CD4-positive, alpha-beta T cell treated with Interleukin-17A for 1 hour (primary cell): ENCODE data around the gene FAM124A.

Source experiments
- DNase-seq: peaks from one replicate; pipeline ENCODE4 v3.0.0-alpha.2; 2020

The FAM124A gene

DNA sequence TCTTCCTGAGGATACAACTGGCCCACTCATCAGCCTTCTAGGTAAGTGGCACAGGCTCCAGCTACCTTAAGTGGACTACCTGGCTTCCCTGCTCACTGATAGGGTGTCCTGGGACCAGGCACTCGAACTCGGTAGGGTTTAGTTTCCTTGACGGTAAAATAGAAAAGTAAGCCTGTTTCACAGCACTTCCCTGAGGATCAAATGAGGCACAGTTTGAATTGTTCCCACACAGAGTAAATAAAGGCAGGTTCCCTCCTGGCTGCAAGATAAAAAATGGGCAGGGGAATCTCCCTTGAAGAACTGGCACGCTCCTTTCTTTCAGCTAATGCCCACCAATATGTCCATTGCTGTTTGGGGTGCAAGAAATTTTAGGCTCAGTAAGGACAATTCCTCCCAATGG is 1.1 kb upstream of the FAM124A start:
- DNase-seq = no peak

DNA sequence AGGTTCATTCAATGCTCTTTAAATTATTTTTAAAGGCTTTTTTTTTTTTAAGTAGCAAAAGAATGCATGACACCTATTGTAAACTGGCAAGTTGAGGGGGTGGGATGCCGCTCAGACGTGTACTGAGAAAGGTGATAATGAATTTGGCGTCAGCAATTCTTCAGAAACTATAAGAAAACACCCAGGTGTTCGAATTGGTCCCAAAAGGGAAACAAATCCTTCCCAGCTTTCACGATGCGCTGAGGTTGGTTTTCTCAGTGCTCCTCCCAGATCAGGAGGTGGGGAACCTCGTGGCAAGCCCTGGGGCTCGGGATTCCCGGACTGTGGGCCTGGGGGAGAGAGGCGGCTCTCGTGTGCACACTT is 543 bp upstream of the FAM124A start:
- no peak for DNase-seq

DNA sequence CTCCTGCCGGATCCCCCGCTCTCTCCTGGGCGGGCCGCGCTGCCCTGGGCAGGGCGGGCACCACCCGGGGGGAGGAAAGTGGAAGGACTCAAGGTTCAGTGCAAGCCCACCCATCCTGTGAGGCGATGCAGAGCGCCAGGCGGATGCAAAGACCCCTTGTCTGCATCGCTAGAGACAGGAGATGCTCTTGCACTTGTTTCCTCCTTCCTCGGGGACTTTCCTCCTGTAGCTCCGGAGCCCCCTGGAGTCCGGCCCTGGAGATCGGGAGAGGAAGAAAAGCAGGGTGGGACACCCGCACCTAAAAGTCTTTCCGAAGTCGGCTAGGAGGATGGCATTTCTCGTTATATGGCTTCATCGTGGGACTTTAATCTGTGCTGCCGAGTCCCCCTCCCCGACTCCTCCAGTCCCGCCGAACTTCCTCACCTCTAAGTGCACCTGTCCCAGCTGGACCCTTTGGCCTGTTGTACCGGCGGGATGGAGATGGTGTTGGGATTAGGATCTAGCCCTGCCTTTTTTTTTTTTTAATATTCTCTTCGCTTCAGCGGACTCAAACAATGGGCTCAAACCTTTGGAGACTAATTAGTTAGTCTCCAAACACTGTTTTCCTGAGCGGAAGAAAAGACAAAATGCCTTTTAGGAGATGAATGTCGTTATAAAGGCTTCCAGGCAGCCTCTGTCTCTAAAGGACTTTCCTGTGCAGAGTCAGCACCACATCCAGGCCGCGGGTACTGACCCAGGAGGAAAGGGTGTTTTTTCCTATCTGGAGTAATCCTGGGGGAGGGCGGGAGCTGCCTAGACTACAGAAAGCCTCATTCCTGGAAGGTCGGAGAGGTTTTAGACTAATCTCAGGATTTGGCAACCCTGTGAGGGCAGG is 725 bp downstream of the FAM124A start:
- DNase-seq = no peak

DNA sequence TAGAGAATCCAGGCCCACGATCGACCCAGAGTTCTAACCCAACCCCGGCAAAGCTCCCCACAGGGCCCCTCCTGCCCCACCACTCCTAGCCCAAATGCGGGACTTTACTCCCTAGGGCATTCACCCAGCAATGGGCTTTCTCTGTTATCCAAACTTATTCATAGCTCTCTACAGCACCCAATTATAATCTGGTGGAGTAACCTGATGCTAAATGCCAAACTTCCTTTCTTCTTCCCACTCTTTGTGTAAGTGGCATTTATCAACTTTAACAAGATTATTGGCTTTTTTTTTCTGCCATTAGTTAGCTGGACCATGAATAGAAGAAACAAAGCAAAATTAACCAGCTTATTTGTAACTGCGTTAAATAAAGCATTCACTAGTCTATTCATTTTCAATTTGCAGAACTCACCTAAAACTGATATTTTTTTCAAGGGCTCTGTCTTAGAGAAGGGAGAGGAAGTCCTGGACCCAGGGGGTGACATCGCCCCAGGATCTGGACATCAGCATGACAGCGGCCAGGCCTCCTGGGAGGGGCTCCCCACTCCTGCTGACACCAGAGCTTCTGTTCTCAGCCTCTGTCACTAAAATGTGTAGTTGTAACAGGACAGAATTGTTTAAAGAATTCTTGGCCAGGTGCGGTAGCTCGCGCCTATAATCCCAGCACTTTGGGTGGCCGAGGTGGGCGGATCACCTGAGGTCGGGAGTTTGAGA is 1.5 kb downstream of the FAM124A start:
- DNase-seq = no peak

DNA sequence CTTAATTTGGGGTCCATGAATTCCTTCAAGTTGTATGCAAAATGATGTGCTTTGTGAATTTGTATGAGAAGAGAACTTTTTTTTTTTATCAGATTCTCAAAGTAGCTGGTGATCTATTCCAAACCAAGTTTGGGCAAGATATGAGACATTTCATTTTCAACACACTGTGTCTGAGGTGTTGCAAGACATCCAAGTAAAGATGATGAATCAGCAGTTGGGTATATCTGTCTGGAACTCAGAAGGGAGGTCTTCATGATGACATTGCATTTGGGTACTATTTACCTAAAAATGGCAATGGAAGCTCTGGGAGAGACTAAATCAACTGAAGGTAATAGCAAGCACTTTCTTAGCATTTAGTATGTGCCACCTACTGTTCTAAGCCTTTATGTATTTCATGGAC is 2.8 kb downstream of the FAM124A start:
- no peak for DNase-seq

DNA sequence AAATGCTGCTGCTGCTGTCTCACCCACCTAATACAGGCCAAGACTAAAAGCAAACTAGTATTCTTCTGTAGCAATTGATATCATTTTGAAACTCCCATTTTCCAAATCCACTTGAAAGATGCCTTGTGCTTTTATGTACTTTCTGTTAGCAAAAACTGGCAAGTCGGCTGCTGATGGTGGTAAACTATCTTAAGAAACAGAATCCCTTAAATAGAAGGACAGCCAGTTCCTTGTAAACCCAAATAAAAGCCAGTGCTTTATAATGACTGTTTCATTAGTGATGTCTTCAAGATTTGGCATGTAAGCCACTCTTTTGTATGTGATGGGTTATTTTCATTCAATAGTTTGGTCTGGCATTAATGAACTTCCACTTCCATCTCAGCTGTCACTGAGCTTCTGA is 5.2 kb downstream of the FAM124A start:
- DNase-seq = no peak

DNA sequence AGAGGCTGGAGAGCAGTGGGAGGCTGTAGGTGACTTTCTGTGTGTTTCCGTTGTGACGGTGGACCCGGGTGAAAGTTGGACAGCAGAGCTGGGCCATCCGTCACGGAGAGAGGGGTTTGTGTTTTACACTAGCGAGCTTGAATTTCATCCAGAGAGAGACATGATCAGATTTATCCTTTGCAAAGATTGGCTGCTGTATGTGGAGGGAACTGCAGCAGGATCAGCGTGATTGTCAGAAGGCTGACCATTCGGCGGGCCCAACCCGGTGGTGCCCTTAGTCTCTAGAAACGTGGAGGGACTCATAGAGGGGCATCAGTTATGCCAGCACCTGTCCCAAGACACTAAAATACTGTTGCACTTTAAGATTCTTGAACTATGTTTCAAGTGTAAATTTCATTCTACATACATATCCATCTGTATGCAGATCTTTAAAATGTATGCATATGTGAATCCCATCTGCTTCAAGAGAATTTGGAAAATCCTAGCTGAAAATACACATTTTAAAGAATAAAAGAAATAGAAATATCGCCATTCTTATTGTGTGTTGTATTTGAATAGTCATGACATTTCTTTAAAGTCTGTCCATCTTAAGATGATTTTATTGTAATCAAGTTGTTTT is 7.0 kb downstream of the FAM124A start:
- no peak for DNase-seq

DNA sequence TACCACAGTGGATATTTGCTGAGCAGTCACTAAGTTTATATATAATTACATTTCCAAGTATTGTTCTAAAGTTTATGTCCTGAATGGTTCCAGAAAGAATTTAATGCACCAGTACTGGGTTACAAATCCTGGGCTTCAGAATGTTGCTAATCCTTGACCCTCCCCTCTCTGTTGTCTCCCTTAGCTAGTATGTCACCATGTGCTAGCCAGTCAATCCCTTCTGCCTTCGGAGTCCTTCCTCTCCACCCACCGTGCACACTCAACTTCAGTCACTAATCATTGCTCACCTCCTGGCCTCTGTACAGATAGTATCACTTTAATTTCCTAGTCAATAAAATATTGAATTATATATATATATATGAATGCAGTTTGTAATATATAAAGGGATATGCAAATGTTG is 7.5 kb downstream of the FAM124A start:
- no peak for DNase-seq

DNA sequence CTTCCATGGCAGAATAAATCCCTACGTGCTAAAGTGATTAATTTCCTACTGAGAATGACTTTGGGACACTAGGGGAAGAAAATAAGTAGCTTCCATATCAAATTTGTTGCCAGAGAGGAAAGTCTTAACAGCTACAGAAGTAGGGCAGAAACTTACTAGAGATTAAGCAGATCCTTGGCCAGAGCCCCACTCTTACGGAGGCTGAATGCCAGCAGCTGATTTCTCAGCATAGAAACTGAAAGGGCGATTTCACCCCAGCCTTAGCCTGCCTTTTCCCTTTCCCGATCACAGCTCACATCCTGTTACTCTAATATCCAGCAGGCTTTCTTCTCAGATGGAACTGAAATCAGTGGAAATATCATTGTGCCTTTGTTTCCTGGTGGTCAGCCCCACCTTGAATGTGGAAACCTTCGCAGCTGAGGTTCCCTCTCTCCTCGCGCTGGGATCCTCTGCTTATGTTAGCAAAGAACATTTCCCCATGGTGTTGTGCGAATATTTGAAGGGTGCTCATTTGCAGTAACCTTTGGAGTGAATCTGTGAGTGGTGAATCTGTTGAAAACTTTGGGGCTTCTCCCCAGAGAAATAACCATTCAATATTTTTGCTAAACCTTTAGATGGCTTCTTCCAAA is 8.4 kb downstream of the FAM124A start:
- DNase-seq = no peak

DNA sequence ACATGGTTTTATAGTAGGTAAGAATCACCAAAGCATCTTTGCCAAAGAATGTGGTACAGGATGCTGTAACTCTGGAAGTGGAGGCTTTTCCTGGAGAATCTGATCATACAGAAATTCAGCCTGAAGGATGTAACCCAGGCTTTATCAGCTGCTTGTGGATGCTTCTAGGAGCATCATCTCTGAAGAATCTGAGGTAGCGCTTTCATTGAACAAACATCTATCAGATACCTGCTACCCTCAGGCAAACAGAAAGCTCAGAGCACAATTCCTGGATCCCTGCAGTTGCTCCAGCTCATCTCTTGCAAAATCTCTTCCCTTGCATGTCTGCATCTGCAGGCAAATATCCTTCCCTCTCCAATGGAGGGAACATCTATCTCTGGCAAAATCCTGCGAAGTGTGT is 9.3 kb downstream of the FAM124A start:
- no peak for DNase-seq

DNA sequence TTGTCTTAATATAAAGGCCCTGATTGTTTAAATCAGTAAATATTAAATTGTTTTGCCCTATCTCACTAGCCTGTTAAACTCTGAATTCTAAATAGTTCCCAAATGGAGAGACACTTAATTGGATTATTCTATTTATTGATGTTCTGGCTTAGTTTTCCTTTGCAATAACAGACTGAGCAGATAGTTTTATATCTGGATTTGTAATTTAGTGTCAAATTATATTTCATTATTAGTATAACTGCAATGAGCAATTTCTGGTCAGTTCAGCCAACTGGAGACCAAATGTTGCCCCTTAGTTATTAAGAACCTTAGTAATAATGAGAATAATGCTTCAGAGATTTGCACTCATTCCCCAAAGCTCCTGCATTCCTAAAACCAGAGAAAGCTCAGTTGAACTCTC is 10.1 kb downstream of the FAM124A start:
- no peak for DNase-seq

DNA sequence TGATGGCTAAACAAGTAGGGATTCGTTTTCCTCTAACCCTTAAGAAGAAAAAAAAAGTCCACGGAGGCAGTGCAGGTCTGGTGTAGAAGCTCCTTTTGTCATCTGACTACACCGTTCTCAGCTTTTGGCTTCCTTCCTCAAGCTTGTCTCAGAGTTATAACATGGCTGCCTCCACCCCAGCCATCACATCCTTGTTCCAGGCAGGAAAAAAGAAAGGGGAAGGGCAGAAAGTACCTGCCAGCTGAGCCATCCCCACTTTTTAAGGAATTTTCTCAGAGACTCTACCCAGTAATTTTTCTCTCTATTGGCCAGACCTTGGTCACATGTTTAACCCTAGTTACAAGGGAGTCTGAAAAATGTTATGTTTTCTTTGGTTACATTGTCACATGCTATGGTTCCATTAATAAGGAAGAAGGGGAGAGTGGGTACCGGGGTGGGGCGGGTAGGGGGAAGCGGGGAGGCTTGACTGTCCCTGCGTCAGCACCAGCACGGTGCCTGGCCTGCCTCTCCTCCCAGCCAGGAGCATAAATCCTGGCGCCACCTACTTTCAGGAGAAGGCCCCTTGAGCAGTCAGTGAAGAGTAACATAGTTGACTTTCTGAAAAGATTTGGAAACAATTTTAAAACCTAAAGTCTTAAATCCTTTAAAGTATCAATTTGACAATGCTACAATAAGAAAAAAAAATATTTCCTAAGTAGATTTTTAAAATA is 11.1 kb downstream of the FAM124A start:
- no peak for DNase-seq

DNA sequence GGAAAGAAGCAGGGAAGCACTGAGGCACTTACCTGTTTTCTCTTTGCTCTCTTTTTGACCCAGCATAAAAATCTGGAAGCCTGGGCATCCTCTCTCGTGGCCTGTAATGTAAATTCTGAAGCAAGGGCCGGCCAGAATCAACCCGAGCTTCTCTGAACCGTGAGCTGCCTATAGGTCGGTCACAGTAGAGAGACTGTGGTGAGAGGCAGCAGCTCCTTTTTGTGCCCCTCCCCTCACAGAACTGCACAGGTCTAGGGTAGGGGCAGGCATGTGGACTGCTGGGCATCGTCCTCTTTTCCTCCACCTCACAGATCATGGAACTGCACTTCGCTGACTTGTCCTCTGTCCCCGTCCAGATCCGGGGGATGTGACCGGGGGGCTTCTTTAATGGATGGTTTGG is 12.5 kb downstream of the FAM124A start:
- DNase-seq = no peak

DNA sequence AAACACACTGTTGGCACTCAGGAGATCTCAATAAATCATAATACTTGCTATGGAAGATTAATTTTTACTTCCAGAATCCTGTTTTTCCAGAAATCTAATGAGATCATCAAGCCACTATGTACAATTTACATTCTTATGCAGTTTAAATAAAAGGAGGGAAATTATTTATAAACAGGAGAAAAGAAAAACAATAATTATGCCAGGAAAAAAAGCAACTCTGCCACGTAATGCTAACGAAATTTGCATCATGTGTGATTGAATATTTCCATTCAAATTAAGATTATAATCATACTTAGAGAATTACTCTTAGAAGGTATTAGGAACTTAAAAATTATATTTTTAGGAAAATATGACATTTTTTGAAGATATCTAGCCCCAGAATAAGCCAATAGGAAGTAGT is 13.0 kb downstream of the FAM124A start:
- DNase-seq = no peak

DNA sequence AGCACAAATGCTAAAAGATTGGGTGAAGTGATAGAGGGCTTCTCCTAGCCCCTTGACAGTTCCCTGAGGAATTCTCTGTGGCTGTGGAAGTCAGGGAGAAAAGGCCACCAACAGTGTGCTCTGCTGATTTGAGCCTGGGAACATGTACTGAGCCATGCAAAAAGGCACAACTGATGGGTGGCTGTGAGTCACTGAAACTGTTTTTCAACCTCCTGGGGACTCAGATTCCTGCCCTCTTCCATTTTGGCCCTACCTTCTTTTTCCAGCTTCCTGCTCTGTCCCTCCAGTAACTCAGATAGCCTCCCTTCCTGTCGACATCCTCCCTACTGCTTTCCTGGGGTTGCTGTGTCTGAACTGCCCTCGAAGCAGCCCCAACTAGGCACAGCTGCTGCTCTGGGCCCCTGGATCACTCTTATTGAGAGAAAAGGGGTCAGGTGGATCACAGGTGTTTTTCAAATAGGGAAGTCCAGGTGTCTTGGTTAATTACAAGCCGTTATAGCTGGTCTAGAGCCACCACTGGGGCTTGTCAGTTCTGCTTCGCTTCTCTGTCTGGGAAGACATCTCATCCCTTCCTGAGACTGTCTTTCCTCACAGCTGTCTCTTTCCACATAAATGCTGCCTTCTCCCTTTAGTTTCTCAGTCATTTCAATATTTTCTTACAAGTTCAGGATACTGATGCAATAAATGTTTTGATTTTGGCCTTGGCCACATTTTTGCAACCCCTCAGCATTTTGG is 13.7 kb downstream of the FAM124A start:
- no peak for DNase-seq

DNA sequence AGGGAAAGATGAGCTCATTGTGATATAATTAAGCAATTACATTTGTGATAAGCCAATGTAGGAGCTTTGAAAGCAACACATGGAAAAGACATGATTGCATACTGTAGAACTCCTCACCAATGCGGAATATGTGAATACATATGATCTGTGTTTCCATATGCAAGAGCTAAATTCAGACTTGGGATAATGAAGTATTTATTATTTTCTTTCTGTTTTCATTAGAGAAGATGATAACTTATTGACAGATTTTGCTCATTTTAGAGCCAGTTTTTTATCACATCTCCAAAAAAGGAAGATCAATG is 14.2 kb downstream of the FAM124A start:
- no peak for DNase-seq

DNA sequence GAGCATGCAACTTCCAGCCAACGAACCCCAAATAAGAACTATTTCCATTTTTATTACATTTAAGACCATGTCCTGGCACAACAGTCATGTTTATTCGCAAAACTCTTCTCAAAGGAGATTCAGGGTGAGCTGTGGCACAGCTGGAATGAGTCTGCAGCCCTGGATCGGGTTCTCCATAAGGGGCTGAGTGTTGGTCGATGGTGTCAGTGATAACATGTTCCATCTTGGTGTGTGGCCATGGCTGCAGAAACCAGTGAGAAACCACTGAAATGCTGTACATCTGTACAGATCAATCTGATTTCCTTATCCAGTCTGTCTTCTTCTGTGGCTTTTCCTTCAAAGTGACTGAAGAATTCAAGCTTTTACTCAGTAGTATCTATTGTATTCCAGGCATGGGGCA is 15.2 kb downstream of the FAM124A start:
- no peak for DNase-seq

DNA sequence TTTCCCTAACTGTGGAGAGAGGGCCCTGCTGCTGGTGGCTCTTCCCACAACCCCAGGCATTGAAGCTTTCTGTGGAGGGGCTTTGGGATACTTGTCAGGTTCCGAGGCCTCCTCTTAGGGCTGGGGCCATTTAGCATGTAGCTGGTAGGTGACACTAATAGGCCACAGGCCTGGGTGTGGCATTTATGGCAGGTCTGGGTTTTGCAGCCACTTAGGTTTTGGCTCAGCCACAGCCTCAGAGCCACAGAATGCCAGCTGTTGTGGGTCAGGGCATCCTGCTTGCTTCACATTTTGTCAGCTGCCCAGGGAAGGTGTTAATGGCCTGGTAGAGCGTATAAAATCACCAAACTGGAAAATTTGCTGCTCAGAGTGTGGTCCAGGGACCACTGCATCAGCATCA is 15.7 kb downstream of the FAM124A start:
- DNase-seq = no peak

DNA sequence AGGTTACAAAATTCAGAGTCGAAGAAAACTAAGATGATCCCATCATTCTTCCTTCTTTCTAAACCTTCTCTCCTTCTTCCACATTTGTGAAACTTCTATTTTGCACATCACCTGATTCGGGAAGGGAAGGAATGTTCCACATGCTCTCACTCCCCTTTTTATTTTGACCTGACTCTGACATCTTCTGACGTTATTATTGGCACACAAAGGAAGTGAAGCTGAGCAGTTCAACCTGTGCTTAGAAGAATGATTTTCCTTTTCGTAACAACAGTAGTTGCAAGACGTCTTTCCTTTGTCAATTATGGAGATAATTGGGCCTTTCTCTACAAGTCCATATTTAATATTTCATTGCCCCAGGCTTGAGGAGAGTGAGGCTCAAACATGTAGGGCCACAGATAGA is 18.0 kb downstream of the FAM124A start:
- no peak for DNase-seq

DNA sequence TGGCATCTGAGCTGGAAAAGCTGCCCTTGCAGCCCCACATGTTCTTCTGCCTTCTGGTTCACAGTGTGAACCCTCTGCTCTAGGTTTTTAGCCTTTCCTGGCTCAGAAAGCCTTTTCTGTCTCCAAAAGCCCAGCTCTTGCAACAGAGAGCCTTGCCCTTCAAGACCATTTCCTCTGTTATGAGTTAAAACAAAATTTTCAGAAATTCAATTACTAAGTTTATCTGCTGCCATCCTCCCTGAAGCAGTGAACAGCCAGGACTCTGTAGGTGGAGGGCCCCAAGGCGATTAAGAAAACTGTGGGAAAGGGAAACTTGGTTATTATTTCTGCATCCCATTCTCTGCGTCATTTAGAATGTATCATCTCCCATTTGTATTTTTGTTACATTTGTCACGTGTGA is 18.8 kb downstream of the FAM124A start:
- no peak for DNase-seq

DNA sequence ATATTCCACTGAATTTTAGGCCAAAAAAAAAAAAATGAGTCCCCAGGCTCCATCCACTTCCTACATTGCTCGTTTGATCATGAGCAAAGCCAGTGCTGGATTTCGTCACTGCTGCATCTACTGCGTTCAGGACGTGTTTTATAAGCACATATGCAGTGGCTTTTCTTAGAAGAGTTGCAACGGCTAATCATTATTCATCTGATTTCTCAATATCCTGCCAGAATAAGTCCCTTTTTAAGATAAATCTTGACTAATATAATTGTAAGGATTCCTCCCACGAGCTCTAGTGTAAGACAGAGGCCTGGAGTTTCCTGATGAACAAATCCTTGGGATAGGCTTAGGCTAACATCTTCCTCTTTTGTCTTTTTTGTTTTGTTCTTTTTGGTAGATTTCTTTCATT is 19.5 kb downstream of the FAM124A start:
- no peak for DNase-seq

DNA sequence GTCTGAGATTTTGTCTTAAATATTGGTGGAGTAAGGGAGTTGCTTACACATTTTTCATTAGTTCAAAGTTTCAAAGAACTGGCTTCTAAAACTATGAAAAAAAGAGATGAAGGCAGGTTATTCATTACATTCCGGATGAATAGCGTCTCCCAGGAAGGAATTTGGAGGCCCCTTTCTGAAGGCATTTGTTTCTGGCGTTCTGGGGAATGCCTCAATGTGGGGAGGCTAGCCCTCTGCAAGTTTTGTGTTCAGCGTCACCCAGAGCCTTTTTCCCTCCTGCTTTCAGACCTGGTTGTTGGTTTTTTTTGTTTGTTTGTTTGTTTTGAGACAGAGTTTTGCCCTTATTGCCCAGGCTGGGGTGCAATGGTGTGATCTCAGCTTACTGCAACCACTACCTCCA is 21.0 kb downstream of the FAM124A start:
- DNase-seq = no peak

DNA sequence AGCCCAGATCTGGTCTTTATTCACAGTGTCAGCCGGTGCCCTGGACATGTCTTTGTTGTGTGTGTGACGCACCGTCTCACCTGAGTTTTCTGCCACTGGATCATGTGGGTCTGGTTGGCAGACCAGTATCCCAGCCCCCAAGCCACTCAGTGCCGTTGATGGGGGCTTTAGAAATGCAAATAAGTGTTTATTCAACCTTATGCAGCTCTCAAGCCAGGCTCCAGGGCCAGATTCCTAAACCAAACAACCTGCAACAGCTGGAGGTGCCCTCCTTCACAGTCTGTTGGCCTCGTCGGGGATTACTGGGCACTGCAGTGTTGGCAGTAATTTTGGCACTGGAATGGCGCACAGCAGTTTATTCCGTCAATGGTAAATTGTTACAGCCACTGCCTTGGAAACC is 21.6 kb downstream of the FAM124A start:
- DNase-seq = no peak
